ENCODE data around the gene SP2. TPM values are rescaled to one million over a fixed set of nuclear protein-coding genes. Genes with fewer than 3 reads are reported as not detected.

Gene SP2
- total and polyA plus RNA-seq, 2 donors (not counting 1 experiment from before 2014, with no cell fraction given), result 25.4 to 32.5 TPM

DNA sequence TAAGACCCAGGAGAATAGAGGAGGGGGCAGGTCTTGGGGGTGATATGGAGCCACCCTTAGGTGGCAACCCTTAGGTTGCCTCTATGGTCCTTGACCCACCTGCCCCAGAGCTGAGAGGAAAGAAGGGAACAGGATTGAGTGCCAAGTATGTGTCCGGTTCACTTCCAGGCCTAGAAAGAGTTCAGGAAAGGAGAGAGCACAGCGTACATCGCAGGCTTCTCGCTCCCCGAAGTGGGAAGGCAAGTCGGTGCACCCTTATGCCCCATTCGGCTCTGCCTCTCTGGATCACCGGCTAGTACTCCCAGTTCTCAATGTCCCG is 45.7 kb upstream of the SP2 start:
- Mint-ChIP-seq H3K27me3 (peaks cover 79% of the 10 kb centered on the region), H3K4me3 (peak overlapping the region; percentile 67), H3K27ac (no peak overlapping the region), H3K9me3 (ENCODE audit: insufficient read depth) (no peaks in the 10 kb centered on the region), H3K4me1 (peaks cover 25% of the 10 kb centered on the region)
- Histone ChIP-seq H3K79me2 (ENCODE audit: control insufficient read depth, insufficient read depth, low read length) (no peaks in the 10 kb centered on the region), H3K27ac (ENCODE audit: low read length in 2 of 2) (no peak overlapping the region), H3K9ac (ENCODE audit: low read length) (peak overlapping the region; percentile 47), H3K4me3 (ENCODE audit: control extremely low read depth in 1 of 5, extremely low read depth in 1 of 5, insufficient read depth in 1 of 5, low read depth in 2 of 5, low read length in 4 of 5) (peak overlapping the region in 1 of 5 experiments; percentile 44), H3K4me2 (replicated peaks; ENCODE audit: low read depth, low read length, poor library complexity, severe bottlenecking) (peak overlapping the region; percentile 89), H3K9me3 (ENCODE audit: control extremely low read depth in 1 of 3, control insufficient read depth in 2 of 3, insufficient read depth in 1 of 3, low read length in 2 of 3) (peaks cover 0 to 13% (median 0%) of the 10 kb centered on the region in 3 donors), H4K20me1 (ENCODE audit: control insufficient read depth, insufficient read depth, low read length, poor library complexity, severe bottlenecking) (no peaks in the 10 kb centered on the region), H3K27me3 (replicated peaks in 1 of 4; ENCODE audit: control extremely low read depth in 1 of 4, control insufficient read depth in 3 of 4, insufficient read depth in 4 of 4, low read length in 3 of 4) (peaks cover 0 to 93% (median 62%) of the 10 kb centered on the region in 4 experiments), H3K4me1 (ENCODE audit: control insufficient read depth in 2 of 2, insufficient read depth in 2 of 2, low read length in 2 of 2) (peaks cover 36 to 48% of the 10 kb centered on the region in 2 donors), H3K36me3 (replicated peaks in 1 of 2; ENCODE audit: control extremely low read depth in 1 of 2, control insufficient read depth in 1 of 2, extremely low read depth in 1 of 2, insufficient read depth in 2 of 2, low read length in 1 of 2) (no peaks in the 10 kb centered on the region), H2AFZ (ENCODE audit: insufficient read depth, low read depth, low read length, poor library complexity, severe bottlenecking) (peak overlapping the region; percentile 66)
- 85% methylated on average over 9 of the region's 9 CpGs for WGBS (ENCODE audit: insufficient coverage)
- ChIA-PET POLR2A (interaction anchor here (0.5 to 2.4 kb wide), 2 partner anchors 45 to 526 kb away, joined by 7 to 8 read pairs; partner anchors contain the start of gene SP2), CTCF (interaction anchor here (2.1 to 19.9 kb wide), 3 partner anchors 9 to 128 kb away, joined by 5 to 436 read pairs (median 8); partner anchors contain the start of genes SCRN2 and SP2)
- DNase-seq (no peak), ATAC-seq (ENCODE audit: low read depth) (no peak)
- TF ChIP-seq EZH2 (IDR thresholded peaks at IDR 0.05; ENCODE audit: borderline replicate concordance, insufficient read depth, low read depth, low read length, poor library complexity, severe bottlenecking) (no peak), CTCF (IDR thresholded peaks at IDR 0.05) (no peak)
- intact Hi-C loops (cut with micrococcal nuclease), result no loop called here

Data from B cell (primary cell).